Dendritic cell treated with granulocyte-macrophage colony-stimulating factor and Interleukin-4, amounts not matched to agents 40 ng/mL and 50 ng/mL, for 4 days (primary cell): ENCODE results near the gene PTEN.
"Not testable (repeated sequence)": the region's sequence is repeated elsewhere in the genome, so short reads cannot be mapped to it uniquely, and the experiment has no call there.

Source experiments
- H3K27ac Mint-ChIP-seq: one replicate; pipeline ENCODE4 v1.8.0; 2022; ENCODE audit warnings: mild to moderate bottlenecking, mixed read lengths
- H3K27me3 Mint-ChIP-seq: one replicate; pipeline ENCODE4 v1.8.0; 2022; ENCODE audit warnings: mild to moderate bottlenecking, mixed read lengths
- H3K36me3 Mint-ChIP-seq: one replicate; pipeline ENCODE4 v1.8.0; 2022; ENCODE audit warnings: low read depth, mixed read lengths
- H3K4me1 Mint-ChIP-seq: one replicate; pipeline ENCODE4 v1.8.0; 2022; ENCODE audit warnings: low read depth, mixed read lengths
- H3K4me3 Mint-ChIP-seq: one replicate; pipeline ENCODE4 v1.8.0; 2022; ENCODE audit warnings: mild to moderate bottlenecking, moderate library complexity, mixed read lengths
- H3K9me3 Mint-ChIP-seq: one replicate; pipeline ENCODE4 v1.8.0; 2022; ENCODE audit warnings: mixed read lengths
- intact Hi-C: fragments of 100-400 bp; cut with micrococcal nuclease; formaldehyde crosslinking; loops from one replicate; pipeline ENCODE4 v1.15.0; 2022

Gene PTEN

DNA sequence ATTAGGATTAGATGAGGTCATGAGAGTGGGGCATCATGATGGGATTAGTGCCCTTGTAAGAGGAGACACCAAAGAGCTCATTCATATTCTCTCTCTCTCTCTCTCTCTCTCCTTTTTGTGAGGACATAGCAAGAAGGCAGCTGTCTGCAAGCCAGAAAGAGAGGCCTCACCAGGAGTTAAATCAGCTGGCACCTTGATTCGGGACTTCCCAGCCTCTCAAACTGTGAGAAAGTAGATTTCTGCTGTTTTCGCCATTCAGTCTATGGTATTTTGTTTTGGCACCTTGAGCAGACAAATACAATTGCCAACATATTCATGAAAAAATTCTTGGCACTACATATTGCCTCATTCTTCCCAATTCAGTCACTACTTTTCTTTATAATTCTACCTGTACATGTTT is 24.8 kb upstream of the PTEN start:
- Mint-ChIP-seq H3K27ac (no peak overlapping the region), H3K27me3 (no peaks in the 10 kb centered on the region), H3K4me1 (peaks cover 6% of the 10 kb centered on the region), H3K9me3 (no peaks in the 10 kb centered on the region), H3K4me3 (no peak overlapping the region), H3K36me3 (no peaks in the 10 kb centered on the region)
- intact Hi-C loops: no loop called here

GRCh38 chr10:87841186-87841585 is 22.2 kb upstream of the PTEN start:
- peaks cover 6% of the 10 kb centered on the region for H3K4me1 Mint-ChIP-seq
- H3K27ac Mint-ChIP-seq: no peak overlapping the region
- peaks cover 2% of the 10 kb centered on the region for H3K27me3 Mint-ChIP-seq
- intact Hi-C loops: no loop called here
- no peaks in the 10 kb centered on the region for H3K36me3 Mint-ChIP-seq
- H3K9me3 Mint-ChIP-seq: no peaks in the 10 kb centered on the region
- no peak overlapping the region for H3K4me3 Mint-ChIP-seq

GRCh38 chr10:87842220-87842641 is 21.2 kb upstream of the PTEN start:
- intact Hi-C loops: no loop called here
- Mint-ChIP-seq H3K4me1 (peaks cover 6% of the 10 kb centered on the region), H3K27ac (no peak overlapping the region), H3K36me3 (no peaks in the 10 kb centered on the region), H3K27me3 (peaks cover 2% of the 10 kb centered on the region), H3K4me3 (no peak overlapping the region), H3K9me3 (no peaks in the 10 kb centered on the region)

- H3K36me3 Mint-ChIP-seq: no peaks in the 10 kb centered on the region
- no peaks in the 10 kb centered on the region for H3K9me3 Mint-ChIP-seq
- H3K4me1 Mint-ChIP-seq: peaks cover 4% of the 10 kb centered on the region
- peaks cover 2% of the 10 kb centered on the region for H3K27me3 Mint-ChIP-seq
- intact Hi-C loops: no loop called here
- no peak overlapping the region for H3K27ac Mint-ChIP-seq
- no peak overlapping the region for H3K4me3 Mint-ChIP-seq
Measured at GRCh38 chr10:87842776-87843497, 20.5 kb upstream of the PTEN start.

DNA sequence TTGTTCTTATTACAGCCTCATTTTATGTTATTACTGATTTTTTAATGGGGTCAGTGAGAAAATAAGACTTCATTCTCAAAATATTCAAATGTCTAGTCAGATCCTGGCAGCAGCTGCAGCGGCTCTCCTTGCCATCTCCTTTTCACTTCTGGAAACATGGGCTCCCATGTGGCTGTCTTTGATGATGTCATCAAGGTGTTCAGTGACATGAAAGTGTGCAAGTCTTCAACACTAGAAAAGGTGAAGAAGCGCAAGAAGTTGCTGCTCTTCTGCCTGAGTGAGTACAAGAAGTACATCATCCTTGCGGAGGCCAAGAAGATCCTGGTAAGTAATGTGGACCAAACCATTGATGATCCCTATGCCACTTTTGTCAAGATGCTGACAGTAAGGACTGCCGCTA is 19.7 kb upstream of the PTEN start:
- peaks cover 2% of the 10 kb centered on the region for H3K27me3 Mint-ChIP-seq
- H3K27ac Mint-ChIP-seq: no peak overlapping the region
- no peaks in the 10 kb centered on the region for H3K9me3 Mint-ChIP-seq
- intact Hi-C loops: no loop called here
- no peaks in the 10 kb centered on the region for H3K36me3 Mint-ChIP-seq
- peaks cover 8% of the 10 kb centered on the region for H3K4me1 Mint-ChIP-seq
- H3K4me3 Mint-ChIP-seq: no peak overlapping the region

GRCh38 chr10:87844837-87845623 is 18.4 kb upstream of the PTEN start:
- H3K4me3 Mint-ChIP-seq: no peak overlapping the region

GRCh38 chr10:87845624-87845998 is 17.8 kb upstream of the PTEN start:
- H3K9me3 Mint-ChIP-seq: no peaks in the 10 kb centered on the region
- H3K27me3 Mint-ChIP-seq: peaks cover 2% of the 10 kb centered on the region
- intact Hi-C loops: no loop called here
- H3K4me3 Mint-ChIP-seq: no peak overlapping the region
- H3K36me3 Mint-ChIP-seq: no peaks in the 10 kb centered on the region
- H3K4me1 Mint-ChIP-seq: peaks cover 13% of the 10 kb centered on the region
- no peak overlapping the region for H3K27ac Mint-ChIP-seq

More at GRCh38 chr10:87844837-87845623, 18.4 kb upstream of the PTEN start:
- H3K36me3 Mint-ChIP-seq: no peaks in the 10 kb centered on the region
- no peaks in the 10 kb centered on the region for H3K9me3 Mint-ChIP-seq
- H3K27me3 Mint-ChIP-seq: peaks cover 2% of the 10 kb centered on the region
- H3K27ac Mint-ChIP-seq: no peak overlapping the region
- intact Hi-C loops: no loop called here
- peaks cover 9% of the 10 kb centered on the region for H3K4me1 Mint-ChIP-seq

- H3K9me3 Mint-ChIP-seq: no peaks in the 10 kb centered on the region
- intact Hi-C loops: no loop called here
- no peaks in the 10 kb centered on the region for H3K36me3 Mint-ChIP-seq
- H3K27ac Mint-ChIP-seq: no peak overlapping the region
- peaks cover 2% of the 10 kb centered on the region for H3K27me3 Mint-ChIP-seq
- H3K4me3 Mint-ChIP-seq: no peak overlapping the region
- H3K4me1 Mint-ChIP-seq: peaks cover 17% of the 10 kb centered on the region
Measured at GRCh38 chr10:87846023-87846422, 17.4 kb upstream of the PTEN start.

DNA sequence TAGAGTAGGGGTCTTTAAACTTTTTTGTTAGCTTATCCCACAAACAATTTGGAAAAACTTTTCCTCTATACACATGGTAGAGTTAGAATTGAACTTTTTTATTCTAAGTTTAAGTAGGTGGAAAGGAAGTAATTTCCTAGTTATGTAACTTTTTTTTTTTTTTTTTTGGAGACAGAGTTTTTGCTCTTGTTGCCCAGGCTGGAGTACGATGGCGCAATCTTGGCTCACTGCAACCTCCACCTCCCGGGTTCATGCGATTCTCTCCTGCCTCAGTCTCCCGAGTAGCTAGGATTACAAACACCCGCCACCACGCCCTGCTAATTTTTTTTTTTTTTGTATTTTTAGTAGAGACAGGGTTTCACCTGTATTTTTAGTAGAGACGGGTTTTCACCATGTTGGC is 16.7 kb upstream of the PTEN start:
- H3K27me3 Mint-ChIP-seq, H3K4me3 Mint-ChIP-seq, H3K36me3 Mint-ChIP-seq, intact Hi-C loops, H3K27ac Mint-ChIP-seq, H3K9me3 Mint-ChIP-seq: not testable (repeated sequence)
- peaks cover 21% of the 10 kb centered on the region for H3K4me1 Mint-ChIP-seq

- H3K27me3 Mint-ChIP-seq: peaks cover 2% of the 10 kb centered on the region
- no peaks in the 10 kb centered on the region for H3K36me3 Mint-ChIP-seq
- H3K4me1 Mint-ChIP-seq: peaks cover 21% of the 10 kb centered on the region
- H3K4me3 Mint-ChIP-seq: no peak overlapping the region
- no peak overlapping the region for H3K27ac Mint-ChIP-seq
- H3K9me3 Mint-ChIP-seq: no peaks in the 10 kb centered on the region
- intact Hi-C loops: no loop called here
Measured at GRCh38 chr10:87847550-87847949, 15.9 kb upstream of the PTEN start.

DNA sequence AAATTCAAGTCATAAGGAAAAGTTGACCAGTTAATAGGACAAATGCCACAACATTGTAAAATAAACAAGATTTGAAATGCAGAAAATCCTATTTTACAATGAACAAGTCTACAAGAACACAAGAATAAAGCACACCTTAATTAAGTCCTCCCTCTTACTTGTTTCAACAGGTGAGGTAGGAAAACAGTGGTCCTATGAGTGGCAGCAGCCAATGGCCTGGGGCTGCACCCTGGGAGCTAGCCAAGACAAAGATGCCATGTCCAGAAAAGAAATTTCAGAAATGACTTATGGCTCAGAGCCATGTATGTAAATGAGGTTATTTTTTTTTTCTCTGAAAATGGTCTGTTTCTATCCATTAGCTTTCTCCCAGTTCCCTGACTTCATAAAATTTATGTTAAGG is 14.4 kb upstream of the PTEN start:
- Mint-ChIP-seq H3K4me3 (no peak overlapping the region), H3K27ac (no peak overlapping the region), H3K27me3 (peaks cover 2% of the 10 kb centered on the region), H3K9me3 (no peaks in the 10 kb centered on the region), H3K4me1 (peaks cover 21% of the 10 kb centered on the region), H3K36me3 (no peaks in the 10 kb centered on the region)
- intact Hi-C loops: no loop called here

GRCh38 chr10:87850742-87851205 is 12.7 kb upstream of the PTEN start:
- Mint-ChIP-seq H3K4me3 (no peak overlapping the region), H3K9me3 (no peaks in the 10 kb centered on the region)
- intact Hi-C loops: no loop called here

GRCh38 chr10:87852089-87852488 is 11.3 kb upstream of the PTEN start:
- H3K9me3 Mint-ChIP-seq: no peaks in the 10 kb centered on the region
- H3K4me1 Mint-ChIP-seq: peaks cover 21% of the 10 kb centered on the region
- no peak overlapping the region for H3K4me3 Mint-ChIP-seq
- intact Hi-C loops: no loop called here
- no peaks in the 10 kb centered on the region for H3K36me3 Mint-ChIP-seq
- no peaks in the 10 kb centered on the region for H3K27me3 Mint-ChIP-seq
- H3K27ac Mint-ChIP-seq: no peak overlapping the region

More at GRCh38 chr10:87850742-87851205, 12.7 kb upstream of the PTEN start:
- H3K36me3 Mint-ChIP-seq: no peaks in the 10 kb centered on the region
- H3K27me3 Mint-ChIP-seq: no peaks in the 10 kb centered on the region
- peaks cover 21% of the 10 kb centered on the region for H3K4me1 Mint-ChIP-seq
- no peak overlapping the region for H3K27ac Mint-ChIP-seq

DNA sequence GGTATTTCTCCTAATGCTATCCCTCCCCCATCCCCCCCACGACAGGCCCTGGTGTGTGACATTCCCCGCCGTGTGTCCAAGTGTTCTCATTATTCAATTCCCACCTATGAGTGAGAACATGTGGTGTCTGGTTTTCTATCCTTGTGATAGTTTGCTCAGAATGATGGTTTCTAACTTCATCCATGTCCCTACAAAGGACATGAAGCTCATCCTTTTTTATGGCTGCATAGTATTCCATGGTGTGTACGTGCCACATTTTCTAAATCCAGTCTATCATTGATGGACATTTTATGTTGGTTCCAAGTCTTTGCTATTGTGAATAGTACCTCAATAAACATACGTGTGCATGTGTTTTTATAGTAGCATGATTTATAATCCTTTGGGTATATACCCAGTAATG is 8.2 kb upstream of the PTEN start:
- intact Hi-C loops, H3K27me3 Mint-ChIP-seq, H3K27ac Mint-ChIP-seq, H3K9me3 Mint-ChIP-seq, H3K4me3 Mint-ChIP-seq, H3K36me3 Mint-ChIP-seq: not testable (repeated sequence)
- H3K4me1 Mint-ChIP-seq: peaks cover 11% of the 10 kb centered on the region
